DOHH2 (cell line): ENCODE data around the gene CHRND.

Experiments
- EZH2phosphoT487 ChIP-seq: fragments of 200-600 bp; sonication (generic); IDR thresholded peaks from 2 replicates; pipeline ENCODE4 v1.6.1; 2017; ENCODE audit warnings: borderline replicate concordance, mild to moderate bottlenecking, antibody characterized with exemption, low read length, moderate library complexity, mixed read lengths
- TF ChIP-seq, protein P1 (sequence below): fragments of 200-600 bp; sonication (generic); IDR thresholded peaks from one replicate; pipeline ENCODE4 v1.5.1; 2014; ENCODE audit warnings: antibody characterized with exemption, mild to moderate bottlenecking, low read depth, low read length; ENCODE audit not compliant: poor library complexity, severe bottlenecking

DNA sequence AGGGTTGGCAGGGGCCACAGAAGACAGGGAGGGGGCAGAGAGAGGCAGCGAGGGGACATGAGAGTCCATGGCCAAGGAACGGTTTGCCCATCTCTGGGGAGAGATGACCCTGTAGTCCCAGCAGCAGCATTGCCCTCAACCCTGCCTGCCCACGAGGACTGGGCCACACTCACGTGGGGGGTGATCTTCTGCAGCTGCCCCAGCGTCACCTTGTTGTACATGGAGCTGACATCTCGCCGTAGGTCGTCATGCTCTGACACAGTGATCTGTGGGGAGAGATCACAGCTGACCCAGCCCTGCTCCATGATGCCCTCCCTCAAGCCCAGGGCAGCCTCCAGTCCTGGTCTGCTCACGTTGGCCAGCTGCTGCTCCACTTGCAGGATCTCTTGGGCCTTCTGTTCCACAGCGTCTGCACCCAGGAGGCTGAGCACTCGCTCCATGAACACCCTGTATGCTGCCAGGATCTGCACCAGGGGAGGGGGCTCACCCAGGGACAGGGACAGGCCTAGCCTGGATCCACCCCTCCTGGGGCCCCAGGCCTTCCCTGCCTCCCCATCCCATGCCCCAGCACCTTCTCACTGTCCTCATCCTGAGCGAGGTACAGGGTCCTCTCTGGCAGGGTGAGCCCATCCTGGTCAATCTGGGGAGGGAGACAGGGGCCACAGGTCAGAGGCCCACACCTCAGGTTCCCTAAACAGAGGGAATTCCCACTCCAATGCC lies 41.2 kb upstream of the CHRND start:
- TF ChIP-seq, protein P1, sequence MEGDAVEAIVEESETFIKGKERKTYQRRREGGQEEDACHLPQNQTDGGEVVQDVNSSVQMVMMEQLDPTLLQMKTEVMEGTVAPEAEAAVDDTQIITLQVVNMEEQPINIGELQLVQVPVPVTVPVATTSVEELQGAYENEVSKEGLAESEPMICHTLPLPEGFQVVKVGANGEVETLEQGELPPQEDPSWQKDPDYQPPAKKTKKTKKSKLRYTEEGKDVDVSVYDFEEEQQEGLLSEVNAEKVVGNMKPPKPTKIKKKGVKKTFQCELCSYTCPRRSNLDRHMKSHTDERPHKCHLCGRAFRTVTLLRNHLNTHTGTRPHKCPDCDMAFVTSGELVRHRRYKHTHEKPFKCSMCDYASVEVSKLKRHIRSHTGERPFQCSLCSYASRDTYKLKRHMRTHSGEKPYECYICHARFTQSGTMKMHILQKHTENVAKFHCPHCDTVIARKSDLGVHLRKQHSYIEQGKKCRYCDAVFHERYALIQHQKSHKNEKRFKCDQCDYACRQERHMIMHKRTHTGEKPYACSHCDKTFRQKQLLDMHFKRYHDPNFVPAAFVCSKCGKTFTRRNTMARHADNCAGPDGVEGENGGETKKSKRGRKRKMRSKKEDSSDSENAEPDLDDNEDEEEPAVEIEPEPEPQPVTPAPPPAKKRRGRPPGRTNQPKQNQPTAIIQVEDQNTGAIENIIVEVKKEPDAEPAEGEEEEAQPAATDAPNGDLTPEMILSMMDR: no peak
- no peak for TF ChIP-seq EZH2phosphoT487
